HepG2 (cell line): ENCODE measurements around the gene TTC6. TPM values are rescaled to one million over a fixed set of nuclear protein-coding genes. Genes with fewer than 3 reads are reported as not detected.

Experiments
- ARNT2 ChIP-seq: sonication (generic); formaldehyde crosslinking; IDR thresholded peaks from 2 replicates; pipeline ENCODE4 v1.8.0; 2022; ENCODE audit warnings: mild to moderate bottlenecking, low read depth, missing genetic modification reagents, moderate library complexity
- BHLHE40 ChIP-seq: IDR thresholded peaks from 2 replicates; pipeline ENCODE4 v1.6.1; 2011; ENCODE audit warnings: low read length, improper control_type of control experiment
- HNRNPL ChIP-seq: fragments of 200-400 bp; formaldehyde crosslinking; IDR thresholded peaks from 2 replicates; pipeline ENCODE4 v1.6.1; 2017; ENCODE audit warnings: mild to moderate bottlenecking, low read depth, low read length
- KIAA2018 ChIP-seq: sonication (generic); formaldehyde crosslinking; IDR thresholded peaks from 2 replicates; pipeline ENCODE4 v1.5.0; 2020; ENCODE audit warnings: mild to moderate bottlenecking, missing genetic modification reagents, borderline replicate concordance
- KLF11 ChIP-seq: IDR thresholded peaks from 2 replicates; pipeline ENCODE4 v1.6.1; 2016; ENCODE audit warnings: missing compliant biosample characterization
- RBFOX2 ChIP-seq: fragments of 200-400 bp; formaldehyde crosslinking; IDR thresholded peaks from 2 replicates; pipeline ENCODE4 v1.6.1; 2017; ENCODE audit warnings: low read depth, mild to moderate bottlenecking, low read length
- polyA plus RNA-seq, 8 experiments: library from polyadenylated mRNA; depleted of rRNA in 3 of 8; stranded (reverse) in 7 of 8; unstranded in 1 of 8; fragments of >200 nt; fragmentation: Illumina TruSeq in 4 of 8; extraction: Trizol in 4 of 8; gene quantifications; 2 replicates each; pipeline versions ENCODE4 v1.2.1 to v1.2.3, GENCODE V29; 2011 to 2016; ENCODE audit warnings: low read depth in 4 of 8, missing spikeins in 1 of 8, mixed read lengths in 1 of 8; ENCODE audit not compliant: insufficient read depth in 1 of 8
- total RNA-seq, 5 experiments: library from RNA; depleted of rRNA; stranded (reverse); fragments of >200 nt; fragmentation: Illumina TruSeq; extraction: Trizol; gene quantifications; 2 replicates each; pipeline ENCODE4 v1.2.3, GENCODE V29; 2016; ENCODE audit warnings: low read depth in 1 of 5
- TF ChIP-seq, protein P1 (sequence below): sonication (generic); formaldehyde crosslinking; IDR thresholded peaks from 2 replicates; pipeline ENCODE4 v1.9.0; 2021; ENCODE audit warnings: missing genetic modification reagents, mild to moderate bottlenecking, borderline replicate concordance
- TF ChIP-seq, protein P2 (sequence below): sonication (generic); formaldehyde crosslinking; IDR thresholded peaks from 2 replicates; pipeline ENCODE4 v1.4.0; 2020; ENCODE audit warnings: missing genetic modification reagents, borderline replicate concordance

Gene TTC6
- total and polyA plus RNA-seq, 2 of the 13 experiments (the other 11 are each of a cell fraction or from before 2014, with no cell fraction given), result 9.3 to 27.4 TPM

GRCh38 chr14:37594971-37595808 lies at the start of gene TTC6, which contains the start of gene FOXA1 (continued):
- TF ChIP-seq, protein P1, sequence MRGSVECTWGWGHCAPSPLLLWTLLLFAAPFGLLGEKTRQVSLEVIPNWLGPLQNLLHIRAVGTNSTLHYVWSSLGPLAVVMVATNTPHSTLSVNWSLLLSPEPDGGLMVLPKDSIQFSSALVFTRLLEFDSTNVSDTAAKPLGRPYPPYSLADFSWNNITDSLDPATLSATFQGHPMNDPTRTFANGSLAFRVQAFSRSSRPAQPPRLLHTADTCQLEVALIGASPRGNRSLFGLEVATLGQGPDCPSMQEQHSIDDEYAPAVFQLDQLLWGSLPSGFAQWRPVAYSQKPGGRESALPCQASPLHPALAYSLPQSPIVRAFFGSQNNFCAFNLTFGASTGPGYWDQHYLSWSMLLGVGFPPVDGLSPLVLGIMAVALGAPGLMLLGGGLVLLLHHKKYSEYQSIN, result no peak
- TF ChIP-seq KLF11 (no peak), KIAA2018 (no peak), HNRNPL (no peak), BHLHE40 (0 out of 2 replicates have a peak, but pooled peaks have one; percentile 20), RBFOX2 (peak; percentile 87), ARNT2 (peak; percentile 45; the same call in 1 of the 2 replicates)
- TF ChIP-seq, protein P2, sequence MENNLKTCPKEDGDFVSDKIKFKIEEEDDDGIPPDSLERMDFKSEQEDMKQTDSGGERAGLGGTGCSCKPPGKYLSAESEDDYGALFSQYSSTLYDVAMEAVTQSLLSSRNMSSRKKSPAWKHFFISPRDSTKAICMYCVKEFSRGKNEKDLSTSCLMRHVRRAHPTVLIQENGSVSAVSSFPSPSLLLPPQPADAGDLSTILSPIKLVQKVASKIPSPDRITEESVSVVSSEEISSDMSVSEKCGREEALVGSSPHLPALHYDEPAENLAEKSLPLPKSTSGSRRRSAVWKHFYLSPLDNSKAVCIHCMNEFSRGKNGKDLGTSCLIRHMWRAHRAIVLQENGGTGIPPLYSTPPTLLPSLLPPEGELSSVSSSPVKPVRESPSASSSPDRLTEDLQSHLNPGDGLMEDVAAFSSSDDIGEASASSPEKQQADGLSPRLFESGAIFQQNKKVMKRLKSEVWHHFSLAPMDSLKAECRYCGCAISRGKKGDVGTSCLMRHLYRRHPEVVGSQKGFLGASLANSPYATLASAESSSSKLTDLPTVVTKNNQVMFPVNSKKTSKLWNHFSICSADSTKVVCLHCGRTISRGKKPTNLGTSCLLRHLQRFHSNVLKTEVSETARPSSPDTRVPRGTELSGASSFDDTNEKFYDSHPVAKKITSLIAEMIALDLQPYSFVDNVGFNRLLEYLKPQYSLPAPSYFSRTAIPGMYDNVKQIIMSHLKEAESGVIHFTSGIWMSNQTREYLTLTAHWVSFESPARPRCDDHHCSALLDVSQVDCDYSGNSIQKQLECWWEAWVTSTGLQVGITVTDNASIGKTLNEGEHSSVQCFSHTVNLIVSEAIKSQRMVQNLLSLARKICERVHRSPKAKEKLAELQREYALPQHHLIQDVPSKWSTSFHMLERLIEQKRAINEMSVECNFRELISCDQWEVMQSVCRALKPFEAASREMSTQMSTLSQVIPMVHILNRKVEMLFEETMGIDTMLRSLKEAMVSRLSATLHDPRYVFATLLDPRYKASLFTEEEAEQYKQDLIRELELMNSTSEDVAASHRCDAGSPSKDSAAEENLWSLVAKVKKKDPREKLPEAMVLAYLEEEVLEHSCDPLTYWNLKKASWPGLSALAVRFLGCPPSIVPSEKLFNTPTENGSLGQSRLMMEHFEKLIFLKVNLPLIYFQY (CRISPR knock-in tag), result no peak; the same call in 1 of the 2 replicates
